GM18870 (cell line): ENCODE results near the gene MGME1.
"Not testable (repeated sequence)": the region's sequence is repeated elsewhere in the genome, so short reads cannot be mapped to it uniquely, and the experiment has no call there.

ENCODE experiments used
- ATAC-seq: cut with Tn5 transposase; IDR thresholded peaks from one replicate; pipeline ENCODE4 v1.9.1; 2021; ENCODE audit warnings: moderate library complexity; ENCODE audit not compliant: unreplicated experiment

MGME1 gene

GRCh38 chr20:17959257-17959627, 9.6 kb upstream of the MGME1 start:
- no peak for ATAC-seq

DNA sequence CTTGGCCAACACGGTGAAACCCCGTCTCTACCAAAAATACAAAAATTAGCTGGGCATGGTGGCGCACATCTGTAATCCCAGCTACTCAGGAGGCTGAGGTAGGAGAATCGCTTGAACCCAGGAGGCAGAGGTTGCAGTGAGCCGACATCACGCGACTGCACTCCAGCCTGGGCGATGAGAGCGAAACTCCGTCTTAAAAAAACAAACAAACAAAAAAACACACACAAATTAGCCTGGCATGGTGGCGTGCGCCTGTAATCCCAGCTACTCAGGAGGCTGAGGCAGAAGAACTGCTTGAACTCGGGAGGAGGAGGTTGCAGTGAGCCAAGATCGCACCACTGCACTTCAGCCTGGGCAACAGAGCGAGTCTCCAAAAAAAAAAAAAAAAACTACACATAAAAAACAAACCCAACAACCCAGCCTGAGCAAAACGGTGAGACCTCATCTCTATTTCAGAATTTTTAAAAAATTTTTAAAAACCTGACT, 8.4 kb upstream of the MGME1 start:
- not testable (repeated sequence) for ATAC-seq

DNA sequence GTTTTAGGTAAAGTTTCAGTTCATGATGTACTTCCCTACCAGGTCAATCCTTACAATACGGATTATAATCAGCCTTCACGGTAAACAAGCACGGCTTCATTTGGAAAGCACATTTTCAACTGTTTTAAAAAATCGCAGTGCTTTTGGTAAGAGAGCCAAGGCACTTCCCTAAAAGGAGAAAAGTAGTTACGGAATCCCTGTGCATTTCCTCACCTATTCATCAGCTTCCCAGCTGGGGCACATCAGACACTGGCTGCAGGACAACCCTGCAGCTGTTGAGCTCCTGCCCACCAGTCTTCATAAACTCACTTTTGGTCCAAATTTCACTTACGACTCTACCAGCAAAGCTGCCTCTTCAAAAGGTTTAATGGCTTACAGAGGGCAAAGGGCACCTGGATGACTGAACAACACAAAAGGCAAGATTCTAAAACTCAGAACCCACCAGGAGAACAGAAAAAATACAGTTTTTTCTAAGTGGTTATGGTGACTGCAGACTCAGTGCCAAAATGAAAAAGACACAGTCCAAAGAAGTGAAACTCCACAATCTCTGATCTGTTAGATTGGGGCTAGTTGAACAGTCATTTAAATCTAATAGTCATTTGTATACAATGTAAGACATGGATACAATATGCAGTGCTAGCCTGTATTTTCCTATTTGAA, 7.8 kb upstream of the MGME1 start:
- ATAC-seq = no peak

DNA sequence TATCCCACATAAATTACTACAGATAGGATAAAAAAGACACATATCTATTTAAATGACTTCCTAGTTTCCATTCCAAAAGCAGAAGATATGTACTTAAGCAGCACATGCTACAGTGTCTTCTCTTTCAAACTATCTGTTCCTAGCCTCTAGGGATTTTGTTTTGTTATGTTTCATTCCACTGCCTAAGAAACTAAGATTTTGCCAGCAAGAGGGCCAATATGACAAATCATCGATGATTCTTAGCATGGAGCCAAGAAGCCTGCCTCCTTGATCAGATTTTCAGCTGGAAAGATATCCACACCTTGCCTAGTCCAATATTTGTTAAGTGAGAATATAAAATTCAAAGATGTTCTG, 7.3 kb upstream of the MGME1 start:
- no peak for ATAC-seq

DNA sequence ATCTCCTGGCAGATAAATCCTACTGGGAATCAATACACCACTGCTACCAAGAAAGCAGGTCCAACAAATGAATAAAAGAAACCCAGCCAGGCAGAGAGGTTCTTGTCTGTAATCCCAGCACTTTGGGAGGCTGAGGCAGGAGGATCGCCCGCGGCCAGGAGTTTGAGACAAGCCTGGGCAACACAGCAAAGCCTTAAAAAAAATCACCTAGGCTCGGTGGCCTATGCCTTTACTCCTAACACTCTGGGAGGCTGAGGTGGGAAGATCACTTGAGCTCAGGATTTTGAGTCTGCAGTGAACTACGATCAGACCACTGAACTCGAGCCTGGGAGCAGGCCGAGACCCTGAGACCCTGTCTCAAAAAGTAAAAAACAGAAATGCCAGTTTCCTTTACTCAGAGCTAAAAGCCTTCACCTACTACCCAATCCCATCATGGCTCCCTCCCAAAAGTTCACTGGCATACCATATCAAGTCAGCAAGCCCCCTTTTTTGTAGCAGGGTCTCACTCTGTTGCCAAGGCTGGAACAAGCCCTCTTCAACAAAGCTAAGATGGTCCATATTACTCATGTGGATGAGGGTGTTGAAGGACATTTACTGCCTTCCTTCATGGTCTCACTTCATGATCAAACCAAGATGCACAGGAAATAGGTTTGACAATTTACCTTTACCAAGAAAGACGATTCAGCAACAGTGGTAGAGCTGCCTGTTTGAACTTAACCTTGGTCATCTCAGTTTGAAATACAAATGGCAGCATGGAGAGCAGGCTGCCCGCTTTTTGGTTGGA, 5.5 kb upstream of the MGME1 start:
- no peak for ATAC-seq

DNA sequence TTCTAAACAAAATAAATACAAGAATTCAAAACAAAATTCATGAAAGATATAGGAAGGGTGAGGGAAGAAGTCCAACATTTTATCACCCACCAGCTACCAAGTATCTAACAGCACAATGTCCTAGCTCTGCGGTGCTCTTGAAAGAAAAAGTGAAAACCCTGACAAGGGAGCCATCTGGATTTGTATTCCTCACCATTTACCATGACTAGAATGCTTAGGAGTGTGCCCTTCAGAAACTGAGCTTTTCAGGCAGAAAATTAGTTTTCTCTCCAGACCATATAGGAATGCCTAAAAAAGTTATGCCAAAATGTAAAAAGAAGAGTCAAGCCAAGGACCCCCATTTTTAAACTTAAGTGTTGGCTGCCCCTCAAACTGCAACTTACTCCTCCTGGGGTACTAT, 4.7 kb upstream of the MGME1 start:
- no peak for ATAC-seq

- no peak for ATAC-seq
These were observed 4.2 kb upstream of the MGME1 start for GRCh38 chr20:17964632-17965031.

- no peak for ATAC-seq
These were observed 3.6 kb upstream of the MGME1 start for GRCh38 chr20:17965042-17965697.

DNA sequence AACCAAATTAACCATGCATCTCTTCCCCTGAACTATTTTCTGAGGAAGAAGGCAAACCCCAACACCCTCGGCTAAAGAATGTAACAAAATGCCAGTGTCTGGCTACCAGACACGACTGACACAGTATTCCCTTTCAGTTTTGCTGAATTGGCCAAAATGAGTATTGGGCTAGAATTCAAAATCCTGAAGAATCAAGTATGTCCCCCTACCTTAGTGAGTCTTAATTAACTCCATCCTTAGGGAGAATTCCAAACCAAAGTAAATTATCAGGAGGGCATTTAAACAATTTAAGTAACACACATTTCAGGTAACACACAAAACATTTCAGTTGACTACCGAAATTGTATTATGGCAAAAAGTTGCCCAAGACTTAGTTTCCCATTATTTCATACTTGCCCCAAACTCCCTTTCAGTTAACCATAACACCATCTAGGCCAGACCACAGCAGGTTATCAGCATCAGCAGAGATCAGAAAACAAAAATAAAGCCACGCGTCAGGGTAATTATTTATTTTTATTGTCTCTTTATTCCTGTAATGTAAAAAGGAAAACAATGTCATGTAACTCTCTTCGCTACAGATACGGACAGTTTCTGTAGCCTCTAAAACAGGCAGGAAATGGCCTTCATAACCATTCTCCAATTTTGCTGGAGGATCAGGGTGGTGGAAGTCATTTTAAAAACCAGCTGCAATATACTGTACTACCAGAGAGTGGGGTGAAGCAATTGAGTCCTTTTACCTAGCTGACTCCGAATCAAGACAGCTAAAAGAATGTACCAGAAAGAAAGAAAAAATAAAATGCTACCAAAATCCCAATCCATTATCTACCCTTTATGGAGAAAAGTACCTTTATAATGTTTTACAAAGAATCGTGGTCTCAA, 2.1 kb upstream of the MGME1 start:
- ATAC-seq = no peak

DNA sequence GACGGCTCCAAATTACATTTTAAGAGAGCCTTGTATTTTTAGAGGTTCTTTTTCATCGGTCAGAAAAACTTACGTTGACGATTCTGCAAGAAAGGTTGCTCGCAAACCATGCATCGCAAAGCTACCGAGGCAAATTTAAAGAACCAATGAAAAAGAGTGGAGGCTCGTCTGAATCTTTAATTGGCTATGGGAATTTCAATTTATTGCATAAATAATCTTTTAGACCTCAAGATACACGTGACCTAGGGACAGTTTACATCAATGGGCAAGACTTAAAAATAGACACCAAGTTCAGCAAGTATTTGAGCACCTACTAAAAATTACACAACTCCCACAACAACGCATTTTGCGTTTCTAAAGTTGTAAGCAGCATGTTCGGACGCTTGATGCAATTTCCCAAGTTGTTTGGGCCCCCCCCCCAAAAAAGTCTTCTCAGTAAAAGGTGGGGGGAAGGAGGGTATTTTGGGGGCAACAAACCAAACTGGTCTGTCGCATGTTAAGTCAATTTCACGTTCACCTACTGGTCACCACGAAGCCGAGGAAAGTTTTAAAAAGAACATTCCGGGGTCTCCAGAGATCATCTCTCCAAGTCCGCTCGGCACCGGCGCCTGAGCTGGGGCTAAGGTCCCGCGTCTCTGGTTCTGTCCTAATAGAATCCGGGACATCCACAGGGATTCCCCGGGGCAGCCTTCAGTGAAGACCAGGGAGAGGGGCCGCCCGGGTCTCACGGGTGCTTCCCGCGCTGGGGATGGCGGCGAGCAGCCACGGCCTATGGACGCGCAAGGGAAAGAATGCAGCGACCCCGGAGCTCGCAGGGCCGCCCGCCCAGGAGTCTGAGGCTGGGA, 1.1 kb upstream of the MGME1 start:
- ATAC-seq = no peak

DNA sequence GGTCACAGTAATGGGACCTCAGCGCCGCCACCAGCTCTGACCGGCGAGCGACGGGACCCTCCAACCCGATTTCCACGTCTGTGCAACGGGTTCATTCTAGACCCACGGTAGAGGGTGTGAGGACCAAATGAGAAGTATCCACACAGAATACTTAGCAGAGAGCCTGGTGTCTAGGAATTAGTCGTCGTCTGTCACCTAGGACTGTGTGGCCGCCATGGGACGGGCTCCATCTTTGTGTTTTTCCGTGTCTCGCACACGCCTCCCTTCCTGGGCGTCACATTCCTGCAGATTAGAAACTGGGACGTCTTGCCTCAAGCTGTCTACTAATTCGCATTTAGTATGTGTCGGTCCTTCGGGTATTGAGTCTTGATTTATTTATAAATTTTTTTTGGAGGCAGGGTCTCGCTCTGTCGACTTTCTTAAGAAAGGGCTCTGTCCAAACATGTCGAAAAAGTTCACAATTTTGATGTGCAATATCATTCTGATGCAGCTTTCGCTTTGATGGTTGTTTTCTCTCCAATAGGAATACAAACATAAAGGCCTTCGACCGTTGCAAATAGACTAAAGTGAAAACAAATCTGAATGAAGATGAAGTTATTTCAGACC, 563 bp downstream of the MGME1 start:
- peak; percentile 11 for ATAC-seq

DNA sequence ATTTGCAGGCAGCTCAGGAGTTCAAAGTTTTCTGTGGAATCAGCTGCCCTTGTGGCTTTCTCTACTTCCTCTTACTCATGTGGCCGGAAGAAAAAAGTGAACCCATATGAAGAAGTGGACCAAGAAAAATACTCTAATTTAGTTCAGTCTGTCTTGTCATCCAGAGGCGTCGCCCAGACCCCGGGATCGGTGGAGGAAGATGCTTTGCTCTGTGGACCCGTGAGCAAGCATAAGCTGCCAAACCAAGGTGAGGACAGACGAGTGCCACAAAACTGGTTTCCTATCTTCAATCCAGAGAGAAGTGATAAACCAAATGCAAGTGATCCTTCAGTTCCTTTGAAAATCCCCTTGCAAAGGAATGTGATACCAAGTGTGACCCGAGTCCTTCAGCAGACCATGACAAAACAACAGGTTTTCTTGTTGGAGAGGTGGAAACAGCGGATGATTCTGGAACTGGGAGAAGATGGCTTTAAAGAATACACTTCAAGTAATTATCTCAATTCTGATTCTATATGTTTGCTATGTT, 1.1 kb downstream of the MGME1 start:
- ATAC-seq = no peak

DNA sequence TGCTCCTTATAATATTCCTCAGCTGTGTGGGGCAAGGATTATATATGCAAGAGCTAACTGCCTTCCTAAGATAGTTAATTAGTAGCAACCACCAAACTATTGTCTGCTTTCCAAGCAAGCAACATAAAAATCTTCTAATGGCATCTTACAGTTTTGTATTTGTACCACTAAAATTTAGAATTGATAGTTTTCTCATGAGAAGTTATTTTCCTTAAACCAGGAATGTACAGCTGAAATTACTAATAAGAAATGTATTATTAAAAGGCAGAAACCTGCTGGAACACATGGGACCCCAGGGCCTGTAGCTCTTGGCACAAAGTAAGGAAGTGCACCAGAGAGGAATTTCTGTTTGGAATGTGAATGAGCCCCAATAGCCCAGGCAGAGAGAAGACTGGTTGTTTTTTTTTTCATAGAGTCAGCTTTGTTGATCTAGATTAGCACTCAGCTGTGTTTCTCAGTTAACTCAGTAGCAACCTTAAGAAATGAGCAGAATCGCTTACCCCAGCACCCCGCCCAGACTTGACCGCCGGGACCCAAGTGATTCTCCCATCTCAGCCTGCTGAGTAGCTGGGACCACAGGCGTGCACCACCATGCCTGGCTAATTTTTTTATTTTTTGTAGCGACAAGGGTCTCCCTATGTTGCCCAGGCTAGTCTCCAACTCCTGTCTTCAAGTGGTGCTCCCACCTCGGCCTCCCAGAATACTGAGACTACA, 2.6 kb downstream of the MGME1 start:
- no peak for ATAC-seq

- ATAC-seq = no peak
These were observed 3.3 kb downstream of the MGME1 start for GRCh38 chr20:17972121-17972520.

GRCh38 chr20:17976305-17976704, 7.5 kb downstream of the MGME1 start:
- ATAC-seq = no peak

- no peak for ATAC-seq
These were observed 16.7 kb downstream of the MGME1 start for GRCh38 chr20:17985388-17986018.

GRCh38 chr20:17987988-17988387, 19.2 kb downstream of the MGME1 start:
- no peak for ATAC-seq

DNA sequence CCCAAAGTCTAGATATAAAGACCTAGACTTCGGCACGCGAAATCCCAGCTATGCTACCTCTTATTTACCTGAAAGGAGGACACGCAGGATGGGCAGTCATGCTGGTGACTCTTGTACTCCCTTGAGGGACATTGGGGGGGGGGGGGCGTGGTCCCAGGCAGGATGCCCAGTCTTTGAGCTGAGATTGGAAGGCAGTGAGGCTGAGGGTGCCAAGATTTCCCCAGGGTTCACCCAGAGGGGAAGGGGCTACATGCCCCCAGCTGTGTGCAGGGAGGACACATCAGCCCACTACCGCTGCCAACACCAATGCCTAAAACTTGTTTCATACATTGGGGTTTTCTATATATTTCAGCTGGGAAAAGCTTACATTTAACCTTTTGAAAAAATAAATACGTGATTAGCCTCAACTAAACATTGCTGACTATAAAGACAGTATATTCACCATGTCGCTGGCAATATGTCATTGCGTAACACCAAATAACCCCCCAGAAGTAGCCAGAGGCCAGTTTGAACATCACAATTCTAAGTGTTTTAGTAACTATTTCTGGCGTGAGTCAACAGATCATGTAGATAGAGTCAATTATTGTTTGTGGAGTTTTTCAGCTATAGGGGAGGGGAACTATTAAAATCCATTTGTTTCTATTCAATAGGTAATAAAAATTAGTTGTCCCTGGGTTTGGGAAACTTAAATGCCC, 21.6 kb downstream of the MGME1 start:
- ATAC-seq = no peak
